Ascending aorta (tissue), 2 donors: ENCODE measurements around the gene ANO7. TPM values are rescaled to one million over a fixed set of nuclear protein-coding genes. Genes with fewer than 3 reads are reported as not detected.

Source experiments
- DNase-seq, 2 donors: peaks; one replicate each; pipeline ENCODE4 v3.0.0-alpha.2; 2019; ENCODE audit warnings: low spot score in 2 of 2
- H3K27ac ChIP-seq, 2 donors: fragments of 200-600 bp; sonication (generic); one replicate each; pipeline ENCODE4 v1.5.1; 2016 to 2017; ENCODE audit warnings: mild to moderate bottlenecking in 1 of 2
- H3K27me3 ChIP-seq: fragments of 200-600 bp; sonication (generic); one replicate; pipeline ENCODE4 v1.5.1; 2017
- H3K36me3 ChIP-seq, 2 donors: fragments of 200-600 bp; sonication (generic); one replicate each; pipeline ENCODE4 v1.5.1; 2016
- H3K4me1 ChIP-seq, 2 donors: fragments of 200-600 bp; sonication (generic); one replicate each; pipeline ENCODE4 v1.5.1; 2016 to 2017; ENCODE audit warnings: mild to moderate bottlenecking in 1 of 2
- H3K4me3 ChIP-seq, 2 donors: fragments of 200-600 bp; sonication (generic); one replicate each; pipeline ENCODE4 v1.5.1; 2016 to 2017; ENCODE audit warnings: mild to moderate bottlenecking in 1 of 2
- H3K9me3 ChIP-seq, 2 donors: fragments of 200-600 bp; sonication (generic); one replicate each; pipeline ENCODE4 v1.5.1; 2016
- CTCF ChIP-seq, 3 experiments: fragments of 200-600 bp in 2 of 3; fragments of 450-650 bp in 1 of 3; sonication (generic) in 2 of 3; IDR thresholded peaks; one replicate each; pipeline ENCODE4 v1.5.1; 2016 to 2019; ENCODE audit warnings: antibody characterized with exemption in 3 of 3, mild to moderate bottlenecking in 1 of 3, moderate library complexity in 1 of 3
- intact Hi-C: fragments of 100-400 bp; cut with DNase I; formaldehyde crosslinking; loops from one replicate; pipeline ENCODE4 v1.15.1; 2023
- total RNA-seq: library from RNA; depleted of rRNA; stranded (reverse); fragments of >200 nt; gene quantifications from one replicate; pipeline ENCODE4 v1.1.0, GENCODE V29; 2016

Gene ANO7
- total RNA-seq, 1 donor from 2014 or later = 0.43 TPM

GRCh38 chr2:241179899-241180298 is 8.6 kb upstream of the ANO7 start:
- no peaks in the 10 kb centered on the region for H3K4me1 ChIP-seq
- no peak for DNase-seq
- intact Hi-C loops = no loop called here
- peaks cover 24 to 63% of the 10 kb centered on the region in 2 donors for H3K36me3 ChIP-seq
- H3K27me3 ChIP-seq = no peaks in the 10 kb centered on the region
- no peak overlapping the region for H3K4me3 ChIP-seq
- H3K9me3 ChIP-seq = no peaks in the 10 kb centered on the region
- TF ChIP-seq CTCF (IDR thresholded peaks at IDR 0.05) = no peak
- no peak overlapping the region for H3K27ac ChIP-seq

- Histone ChIP-seq H3K27me3 (no peaks in the 10 kb centered on the region), H3K36me3 (peaks cover 19 to 57% of the 10 kb centered on the region in 2 donors), H3K4me1 (no peaks in the 10 kb centered on the region), H3K27ac (no peak overlapping the region), H3K4me3 (no peak overlapping the region), H3K9me3 (no peaks in the 10 kb centered on the region)
- intact Hi-C loops = no loop called here
- no peak for TF ChIP-seq CTCF (IDR thresholded peaks at IDR 0.05)
- no peak for DNase-seq
Observed at GRCh38 chr2:241180495-241180894, 8.0 kb upstream of the ANO7 start.

GRCh38 chr2:241182126-241182525 is 6.4 kb upstream of the ANO7 start:
- Histone ChIP-seq H3K36me3 (peaks cover 15 to 44% of the 10 kb centered on the region in 2 donors), H3K27ac (no peak overlapping the region), H3K27me3 (no peaks in the 10 kb centered on the region), H3K9me3 (no peaks in the 10 kb centered on the region), H3K4me1 (no peaks in the 10 kb centered on the region), H3K4me3 (no peak overlapping the region)
- no peak for TF ChIP-seq CTCF (IDR thresholded peaks at IDR 0.05)
- intact Hi-C loops = no loop called here
- DNase-seq = no peak

- Histone ChIP-seq H3K4me1 (no peaks in the 10 kb centered on the region), H3K36me3 (peaks cover 15 to 41% of the 10 kb centered on the region in 2 donors), H3K27ac (no peak overlapping the region), H3K4me3 (no peak overlapping the region), H3K9me3 (no peaks in the 10 kb centered on the region), H3K27me3 (no peaks in the 10 kb centered on the region)
- intact Hi-C loops = no loop called here
- DNase-seq = no peak
- TF ChIP-seq CTCF (IDR thresholded peaks at IDR 0.05) = no peak
Observed at GRCh38 chr2:241182531-241183133, 5.8 kb upstream of the ANO7 start.

GRCh38 chr2:241183221-241183620 is 5.3 kb upstream of the ANO7 start:
- H3K4me1 ChIP-seq = no peaks in the 10 kb centered on the region
- H3K9me3 ChIP-seq = no peaks in the 10 kb centered on the region
- H3K4me3 ChIP-seq = no peak overlapping the region
- H3K36me3 ChIP-seq = peaks cover 15 to 40% of the 10 kb centered on the region in 2 donors
- DNase-seq = no peak
- intact Hi-C loops = no loop called here
- H3K27me3 ChIP-seq = no peaks in the 10 kb centered on the region
- TF ChIP-seq CTCF (IDR thresholded peaks at IDR 0.05) = no peak
- no peak overlapping the region for H3K27ac ChIP-seq

- no peak for DNase-seq
- H3K27ac ChIP-seq = no peak overlapping the region
- H3K4me3 ChIP-seq = no peak overlapping the region
- H3K9me3 ChIP-seq = no peaks in the 10 kb centered on the region
- H3K4me1 ChIP-seq = no peaks in the 10 kb centered on the region
- no peaks in the 10 kb centered on the region for H3K27me3 ChIP-seq
- TF ChIP-seq CTCF (IDR thresholded peaks at IDR 0.05) = no peak
- intact Hi-C loops = no loop called here
- peaks cover 10 to 26% of the 10 kb centered on the region in 2 donors for H3K36me3 ChIP-seq
Observed at GRCh38 chr2:241184901-241185300, 3.6 kb upstream of the ANO7 start.
